ENCODE measurements around the gene GPR45. TPM values are rescaled to one million over a fixed set of nuclear protein-coding genes. Genes with fewer than 3 reads are reported as not detected.

GPR45 gene
- total and polyA plus RNA-seq, 8 donors = not detected

DNA sequence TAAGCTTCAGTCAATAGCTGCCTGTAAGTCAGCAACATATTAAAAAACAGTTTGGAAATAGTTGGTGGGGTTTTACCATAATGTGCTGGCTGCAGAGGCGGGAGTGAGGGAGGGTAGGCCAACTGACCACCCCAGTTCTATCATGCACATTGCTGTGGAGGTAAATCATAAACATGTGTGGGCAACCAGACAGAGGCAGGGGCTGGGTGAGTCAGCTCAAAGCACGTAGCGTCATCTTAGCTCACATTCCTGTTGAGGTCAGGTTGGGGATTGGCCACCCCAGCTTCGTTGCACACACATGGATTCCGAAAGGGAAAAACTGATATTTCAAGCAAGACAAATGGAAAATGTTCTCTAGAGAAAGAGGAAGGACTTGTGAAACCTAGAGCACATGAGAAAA, 19.5 kb downstream of the GPR45 start:
- H3K4me3 ChIP-seq = no peak overlapping the region
- WGBS, 5 donors = 73 to 84% (median 81%) methylated on average over 5 of the region's 5 CpGs
- H3K27me3 ChIP-seq = no peaks in the 10 kb centered on the region
- TF ChIP-seq EP300 (IDR thresholded peaks at IDR 0.05) (no peak), POLR2A (IDR thresholded peaks at IDR 0.05) (no peak), POLR2AphosphoS5 (IDR thresholded peaks at IDR 0.05) (no peak)
- TF ChIP-seq, protein P1, sequence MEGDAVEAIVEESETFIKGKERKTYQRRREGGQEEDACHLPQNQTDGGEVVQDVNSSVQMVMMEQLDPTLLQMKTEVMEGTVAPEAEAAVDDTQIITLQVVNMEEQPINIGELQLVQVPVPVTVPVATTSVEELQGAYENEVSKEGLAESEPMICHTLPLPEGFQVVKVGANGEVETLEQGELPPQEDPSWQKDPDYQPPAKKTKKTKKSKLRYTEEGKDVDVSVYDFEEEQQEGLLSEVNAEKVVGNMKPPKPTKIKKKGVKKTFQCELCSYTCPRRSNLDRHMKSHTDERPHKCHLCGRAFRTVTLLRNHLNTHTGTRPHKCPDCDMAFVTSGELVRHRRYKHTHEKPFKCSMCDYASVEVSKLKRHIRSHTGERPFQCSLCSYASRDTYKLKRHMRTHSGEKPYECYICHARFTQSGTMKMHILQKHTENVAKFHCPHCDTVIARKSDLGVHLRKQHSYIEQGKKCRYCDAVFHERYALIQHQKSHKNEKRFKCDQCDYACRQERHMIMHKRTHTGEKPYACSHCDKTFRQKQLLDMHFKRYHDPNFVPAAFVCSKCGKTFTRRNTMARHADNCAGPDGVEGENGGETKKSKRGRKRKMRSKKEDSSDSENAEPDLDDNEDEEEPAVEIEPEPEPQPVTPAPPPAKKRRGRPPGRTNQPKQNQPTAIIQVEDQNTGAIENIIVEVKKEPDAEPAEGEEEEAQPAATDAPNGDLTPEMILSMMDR (IDR thresholded peaks at IDR 0.05) = no peak
- no peak overlapping the region for H3K27ac ChIP-seq
- DNase-seq = no peak
- H3K36me3 ChIP-seq = peaks cover 4 to 40% (median 29%) of the 10 kb centered on the region in 4 donors
- H3K9me3 ChIP-seq = no peaks in the 10 kb centered on the region
- H3K4me1 ChIP-seq = no peaks in the 10 kb centered on the region
- intact Hi-C loops (cut with DNase I; ENCODE audit: low total_unique reads) = no loop called here

DNA sequence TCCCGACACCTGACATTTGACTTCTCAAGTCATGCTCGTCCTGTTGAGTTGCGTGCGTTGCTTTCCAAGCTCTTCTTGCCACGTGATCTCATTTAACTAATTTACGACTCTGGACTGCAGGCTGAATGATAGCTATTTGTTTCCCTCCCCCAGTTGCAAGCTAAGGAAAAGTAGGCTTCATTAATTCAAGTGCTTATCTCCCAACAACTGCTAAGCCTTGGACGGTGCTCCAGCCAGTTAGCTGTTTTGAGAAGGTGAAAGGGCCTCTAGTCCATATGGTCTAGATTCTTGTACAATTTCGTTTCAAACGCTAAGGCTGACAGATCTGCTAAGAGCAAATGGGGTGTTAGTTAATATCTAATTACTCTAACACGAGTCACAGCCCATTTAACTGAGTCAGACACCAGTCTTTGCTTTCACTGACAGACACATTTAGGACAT, 21.1 kb downstream of the GPR45 start:
- Histone ChIP-seq H3K4me1 (no peaks in the 10 kb centered on the region), H3K36me3 (peaks cover 21 to 56% (median 45%) of the 10 kb centered on the region in 4 donors), H3K4me3 (no peak overlapping the region), H3K9me3 (no peaks in the 10 kb centered on the region), H3K27me3 (no peaks in the 10 kb centered on the region), H3K27ac (no peak overlapping the region)
- 83 to 91% (median 88%) methylated on average over 10 of the region's 10 CpGs for whole genome bisulfite sequencing, 5 donors
- intact Hi-C loops (cut with DNase I; ENCODE audit: low total_unique reads) = no loop called here
- peak in 1 of 2 donors; percentile 32 for DNase-seq
- TF ChIP-seq EP300 (IDR thresholded peaks at IDR 0.05) = no peak
- no peak for TF ChIP-seq POLR2AphosphoS5 (IDR thresholded peaks at IDR 0.05)
- TF ChIP-seq, protein P1 (IDR thresholded peaks at IDR 0.05) = no peak
- no peak for TF ChIP-seq POLR2A (IDR thresholded peaks at IDR 0.05)

DNA sequence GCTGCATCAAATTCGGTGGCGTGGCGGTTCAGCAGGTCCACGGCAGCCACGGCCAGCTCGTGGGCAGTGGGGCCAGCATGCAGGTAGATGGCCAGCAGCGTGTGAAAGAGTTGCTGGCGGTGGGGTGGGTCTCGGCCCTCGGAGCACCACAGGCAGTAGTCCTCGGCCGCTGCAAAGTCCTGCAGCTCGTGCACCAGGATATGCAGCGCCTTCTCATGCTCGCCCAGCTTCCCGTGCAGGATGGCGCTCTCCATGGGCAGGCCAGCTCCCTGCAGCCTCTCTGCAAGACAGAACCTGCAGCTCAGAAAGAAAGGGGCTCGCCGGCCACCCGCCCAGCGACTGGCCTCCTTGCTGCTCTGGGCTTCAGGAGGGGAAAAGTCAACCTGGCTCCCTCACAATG, 27.9 kb downstream of the GPR45 start:
- Histone ChIP-seq H3K36me3 (peaks cover 66 to 100% (median 100%) of the 10 kb centered on the region in 4 donors), H3K4me3 (no peak overlapping the region), H3K27ac (no peak overlapping the region), H3K9me3 (no peaks in the 10 kb centered on the region), H3K4me1 (no peaks in the 10 kb centered on the region), H3K27me3 (no peaks in the 10 kb centered on the region)
- no peak for DNase-seq
- WGBS, 5 donors = 89 to 100% (median 97%) methylated on average over 6 to 21 of the region's 21 CpGs
- no peak for TF ChIP-seq POLR2A (IDR thresholded peaks at IDR 0.05)
- no peak for TF ChIP-seq POLR2AphosphoS5 (IDR thresholded peaks at IDR 0.05)
- TF ChIP-seq EP300 (IDR thresholded peaks at IDR 0.05) = no peak
- TF ChIP-seq, protein P1 (IDR thresholded peaks at IDR 0.05) = no peak
- intact Hi-C loops (cut with DNase I; ENCODE audit: low total_unique reads) = no loop called here

DNA sequence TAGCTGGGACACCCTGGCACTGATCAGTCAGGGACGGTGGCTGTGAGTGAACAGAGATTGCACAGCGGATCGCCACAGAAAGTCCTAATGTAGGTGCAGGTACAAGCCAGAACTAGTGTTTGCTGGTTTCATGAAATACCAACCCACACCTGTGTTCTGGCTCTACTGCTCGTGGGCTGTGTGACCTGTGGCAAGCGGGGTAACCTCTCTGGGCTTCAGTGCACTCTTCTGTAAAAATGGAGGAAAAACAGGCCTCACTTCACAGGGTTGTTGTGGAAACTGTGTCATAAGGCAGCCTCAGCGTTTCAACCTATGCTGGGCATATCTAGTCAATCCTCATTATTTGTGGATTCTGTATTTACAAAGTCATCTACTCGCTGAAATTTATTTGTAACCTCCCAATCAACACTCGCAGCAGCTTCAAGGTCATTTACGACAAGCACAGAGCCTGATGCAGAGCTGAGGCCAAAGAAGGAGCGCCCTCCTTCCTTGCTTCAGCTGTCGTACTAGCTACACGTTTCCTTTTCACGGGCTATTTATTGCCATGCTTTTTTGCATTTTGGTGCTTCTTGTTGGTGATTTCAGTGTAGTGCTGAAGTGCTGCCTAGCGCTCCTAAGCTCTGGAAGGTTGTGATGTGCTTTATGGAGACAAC, 30.0 kb downstream of the GPR45 start:
- H3K27me3 ChIP-seq = no peaks in the 10 kb centered on the region
- H3K4me1 ChIP-seq = no peaks in the 10 kb centered on the region
- WGBS, 5 donors = 90 to 94% (median 92%) methylated on average over 14 of the region's 14 CpGs
- TF ChIP-seq, protein P1 (IDR thresholded peaks at IDR 0.05) = no peak
- TF ChIP-seq EP300 (IDR thresholded peaks at IDR 0.05) (no peak), POLR2A (IDR thresholded peaks at IDR 0.05) (no peak)
- DNase-seq = no peak
- intact Hi-C loops (cut with DNase I; ENCODE audit: low total_unique reads) = no loop called here
- no peak overlapping the region for H3K4me3 ChIP-seq
- H3K9me3 ChIP-seq = no peaks in the 10 kb centered on the region
- H3K27ac ChIP-seq = no peak overlapping the region
- H3K36me3 ChIP-seq = peaks cover 81 to 100% (median 99%) of the 10 kb centered on the region in 4 donors
